Loucy (cell line): ENCODE data around the gene PFKFB4.
A peak's percentile ranks its signal among the peaks of the same experiment; 100 is the strongest.

Source experiments
- H2AFZ ChIP-seq: fragments of 200-600 bp; sonication (generic); 2 replicates; pipeline ENCODE4 v1.6.0; 2016; ENCODE audit warnings: antibody characterized with exemption, mild to moderate bottlenecking, low read length, moderate library complexity
- H3F3A ChIP-seq: fragments of 200-600 bp; 2 replicates; pipeline ENCODE4 v1.6.0; 2016; ENCODE audit warnings: antibody characterized with exemption, low read depth, mild to moderate bottlenecking
- H3K27me3 ChIP-seq: fragments of 200-600 bp; sonication (generic); 2 replicates; pipeline ENCODE4 v1.6.1; 2014; ENCODE audit warnings: low read length, mild to moderate bottlenecking; ENCODE audit not compliant: insufficient read depth, poor library complexity, severe bottlenecking
- H3K36me3 ChIP-seq: fragments of 200-600 bp; sonication (generic); 2 replicates; pipeline ENCODE4 v1.6.1; 2016; ENCODE audit warnings: low read length; ENCODE audit not compliant: insufficient read depth
- H3K4me1 ChIP-seq: fragments of 200-600 bp; sonication (generic); 2 replicates; pipeline ENCODE4 v1.5.1; 2014; ENCODE audit warnings: low read length, mild to moderate bottlenecking; ENCODE audit not compliant: insufficient read depth, poor library complexity, severe bottlenecking
- H3K4me2 ChIP-seq: fragments of 200-600 bp; sonication (generic); 2 replicates; pipeline ENCODE4 v1.6.0; 2014; ENCODE audit warnings: antibody characterized with exemption, low read length, low read depth, mild to moderate bottlenecking; ENCODE audit not compliant: poor library complexity, severe bottlenecking
- H3K4me3 ChIP-seq: fragments of 200-600 bp; sonication (generic); 2 replicates; pipeline ENCODE4 v1.5.1; 2014; ENCODE audit warnings: low read length, mild to moderate bottlenecking, mixed read lengths; ENCODE audit not compliant: poor library complexity, severe bottlenecking
- H3K79me2 ChIP-seq: fragments of 200-600 bp; sonication (generic); 2 replicates; pipeline ENCODE4 v1.6.1; 2014; ENCODE audit warnings: low read length; ENCODE audit not compliant: insufficient read depth
- H3K9ac ChIP-seq: fragments of 200-600 bp; sonication (generic); 2 replicates; pipeline ENCODE4 v1.6.0; 2014; ENCODE audit warnings: mild to moderate bottlenecking, low read depth, low read length, moderate library complexity; ENCODE audit not compliant: poor library complexity, severe bottlenecking
- H3K9me2 ChIP-seq: fragments of 200-600 bp; sonication (generic); replicated peaks from 2 replicates; pipeline ENCODE4 v1.6.1; 2016; ENCODE audit warnings: low read depth, low read length, mixed read lengths
- H3K9me3 ChIP-seq: fragments of 200-600 bp; sonication (generic); 2 replicates; pipeline ENCODE4 v1.6.1; 2014; ENCODE audit warnings: mild to moderate bottlenecking, antibody characterized with exemption, low read length, low read depth; ENCODE audit not compliant: insufficient read depth
- H4K20me1 ChIP-seq: fragments of 200-600 bp; sonication (generic); 2 replicates; pipeline ENCODE4 v1.6.0; 2014; ENCODE audit warnings: antibody characterized with exemption, low read length, mild to moderate bottlenecking; ENCODE audit not compliant: insufficient read depth, poor library complexity, severe bottlenecking
- CTCF ChIP-seq: fragments of 200-600 bp; sonication (generic); conservative IDR thresholded peaks from 2 replicates; pipeline ENCODE4 v1.5.1; 2014; ENCODE audit warnings: mild to moderate bottlenecking, antibody characterized with exemption, low read length
- EZH2phosphoT487 ChIP-seq: fragments of 200-600 bp; IDR thresholded peaks from 2 replicates; pipeline ENCODE4 v1.6.1; 2018; ENCODE audit warnings: antibody characterized with exemption, mild to moderate bottlenecking, moderate library complexity, borderline replicate concordance

PFKFB4 gene

GRCh38 chr3:48516571-48516970 lies 40.0 kb downstream of the PFKFB4 start:
- Histone ChIP-seq H3K4me1 (peaks cover 35% of the 10 kb centered on the region), H3K36me3 (peaks cover 10% of the 10 kb centered on the region; the same call in 1 of the 2 replicates), H3K4me3 (no peak overlapping the region)

DNA sequence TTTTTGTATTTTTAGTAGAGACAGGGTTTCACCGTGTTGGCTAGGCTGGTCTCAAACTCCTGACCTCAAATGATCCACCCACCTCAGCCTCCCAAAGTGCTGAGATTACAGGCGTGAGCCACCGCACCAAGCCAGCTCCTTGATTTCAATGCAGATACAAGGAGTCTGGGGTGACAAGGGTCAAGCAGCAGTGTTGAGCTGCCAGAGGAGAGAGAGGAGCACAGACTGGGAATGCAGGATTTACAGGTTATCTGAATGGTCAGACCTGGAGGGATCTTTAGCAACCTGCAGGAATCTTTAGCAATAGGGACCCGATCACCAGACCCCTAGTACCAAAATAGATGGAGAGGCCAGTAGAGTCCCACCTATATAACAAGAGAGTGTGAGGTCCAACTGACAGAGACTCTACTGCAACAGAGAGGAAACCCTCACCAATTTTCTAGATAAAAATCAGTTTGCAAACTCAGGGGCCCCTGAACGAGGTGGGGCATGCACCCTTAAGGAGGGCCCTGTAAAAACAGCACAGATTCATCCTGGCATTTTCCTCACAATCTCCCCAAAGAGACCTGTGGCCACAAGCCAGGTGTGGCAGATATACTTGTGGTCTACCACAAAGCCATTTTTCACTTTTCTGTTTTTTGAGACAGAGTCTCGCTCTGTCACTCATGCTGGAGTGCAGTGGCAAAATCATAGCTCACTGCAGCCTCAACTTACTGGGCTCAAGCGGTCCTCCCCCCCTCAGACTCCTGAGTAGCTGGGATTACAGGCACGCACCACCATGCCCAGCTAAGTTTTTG lies 42.0 kb downstream of the PFKFB4 start:
- H3K9ac ChIP-seq: no peak overlapping the region
- H3K4me2 ChIP-seq: peak overlapping the region; percentile 9
- H2AFZ ChIP-seq: no peak overlapping the region
- H3K36me3 ChIP-seq: no peaks in the 10 kb centered on the region
- H3K9me3 ChIP-seq: no peaks in the 10 kb centered on the region
- peaks cover 30% of the 10 kb centered on the region for H3K4me1 ChIP-seq
- H3K79me2 ChIP-seq: no peaks in the 10 kb centered on the region
- H3K4me3 ChIP-seq: no peak overlapping the region
- no peaks in the 10 kb centered on the region; the same call in 1 of the 2 replicates for H3F3A ChIP-seq
- no peaks in the 10 kb centered on the region for H4K20me1 ChIP-seq
- no peaks in the 10 kb centered on the region for H3K27me3 ChIP-seq
- TF ChIP-seq CTCF: no peak
- no peak for TF ChIP-seq EZH2phosphoT487
- H3K9me2 ChIP-seq: no peaks in the 10 kb centered on the region

More at GRCh38 chr3:48516571-48516970, 40.0 kb downstream of the PFKFB4 start:
- H4K20me1 ChIP-seq: no peaks in the 10 kb centered on the region
- H3K9me3 ChIP-seq: no peaks in the 10 kb centered on the region
- H3K27me3 ChIP-seq: no peaks in the 10 kb centered on the region
- H3K9ac ChIP-seq: no peak overlapping the region
- TF ChIP-seq CTCF (no peak), EZH2phosphoT487 (no peak)
- no peaks in the 10 kb centered on the region for H3K79me2 ChIP-seq
- H2AFZ ChIP-seq: no peak overlapping the region
- no peak overlapping the region for H3K4me2 ChIP-seq
- no peaks in the 10 kb centered on the region; the same call in 1 of the 2 replicates for H3F3A ChIP-seq
- H3K9me2 ChIP-seq: no peaks in the 10 kb centered on the region

- Histone ChIP-seq H3K9ac (no peak overlapping the region), H3K9me3 (no peaks in the 10 kb centered on the region), H3K4me3 (no peak overlapping the region), H3K4me2 (no peak overlapping the region), H3K36me3 (no peaks in the 10 kb centered on the region), H3K4me1 (peaks cover 12% of the 10 kb centered on the region), H2AFZ (no peak overlapping the region), H3K79me2 (no peaks in the 10 kb centered on the region), H4K20me1 (no peaks in the 10 kb centered on the region), H3K27me3 (no peaks in the 10 kb centered on the region), H3F3A (no peaks in the 10 kb centered on the region), H3K9me2 (no peaks in the 10 kb centered on the region)
- TF ChIP-seq CTCF: no peak
- TF ChIP-seq EZH2phosphoT487: no peak
Measured at GRCh38 chr3:48511551-48511950, 45.1 kb downstream of the PFKFB4 start.
